Measurements from ENCODE around the gene MYL7. TPM values are rescaled to one million over a fixed set of nuclear protein-coding genes. Genes with fewer than 3 reads are reported as not detected.

Gene MYL7
- total RNA-seq, 1 donor from 2014 or later = 11.4 TPM

GRCh38 chr7:44187636-44188416 is 46.7 kb upstream of the MYL7 start:
- Mint-ChIP-seq H3K9me3 (peaks cover 4% of the 10 kb centered on the region), H3K4me3 (no peak overlapping the region), H3K36me3 (no peaks in the 10 kb centered on the region), H3K27ac (no peak overlapping the region), H3K4me1 (no peaks in the 10 kb centered on the region), H3K27me3 (ENCODE audit: low read depth) (peaks cover 26% of the 10 kb centered on the region)
- DNase-seq (ENCODE audit: low spot score in 2 of 2, unreplicated experiment in 2 of 2) = peak in 1 of 2 experiments; percentile 34
- TF ChIP-seq CTCF (IDR thresholded peaks at IDR 0.05; ENCODE audit: unreplicated experiment) = no peak

GRCh38 chr7:44186736-44187135 is 45.6 kb upstream of the MYL7 start:
- Mint-ChIP-seq H3K9me3 (peaks cover 11% of the 10 kb centered on the region), H3K27me3 (ENCODE audit: low read depth) (peaks cover 25% of the 10 kb centered on the region), H3K36me3 (no peaks in the 10 kb centered on the region), H3K4me1 (no peaks in the 10 kb centered on the region), H3K27ac (no peak overlapping the region), H3K4me3 (no peak overlapping the region)
- no peak for TF ChIP-seq CTCF (IDR thresholded peaks at IDR 0.05; ENCODE audit: unreplicated experiment)
- DNase-seq (ENCODE audit: low spot score in 2 of 2, unreplicated experiment in 2 of 2) = no peak

- Mint-ChIP-seq H3K4me1 (no peaks in the 10 kb centered on the region), H3K4me3 (no peak overlapping the region), H3K27ac (no peak overlapping the region), H3K9me3 (peaks cover 11% of the 10 kb centered on the region), H3K36me3 (no peaks in the 10 kb centered on the region), H3K27me3 (ENCODE audit: low read depth) (peaks cover 17% of the 10 kb centered on the region)
- DNase-seq (ENCODE audit: low spot score in 2 of 2, unreplicated experiment in 2 of 2) = no peak
- TF ChIP-seq CTCF (IDR thresholded peaks at IDR 0.05; ENCODE audit: unreplicated experiment) = no peak
Observed at GRCh38 chr7:44185729-44186128, 44.6 kb upstream of the MYL7 start.

- Mint-ChIP-seq H3K27me3 (ENCODE audit: low read depth) (peaks cover 12% of the 10 kb centered on the region), H3K36me3 (no peaks in the 10 kb centered on the region), H3K4me1 (no peaks in the 10 kb centered on the region), H3K27ac (no peak overlapping the region), H3K4me3 (no peak overlapping the region), H3K9me3 (peaks cover 11% of the 10 kb centered on the region)
- no peak for DNase-seq (ENCODE audit: low spot score in 2 of 2, unreplicated experiment in 2 of 2)
- TF ChIP-seq CTCF (IDR thresholded peaks at IDR 0.05; ENCODE audit: unreplicated experiment) = no peak
Observed at GRCh38 chr7:44184873-44185446, 43.8 kb upstream of the MYL7 start.

- Mint-ChIP-seq H3K4me3 (no peak overlapping the region), H3K4me1 (no peaks in the 10 kb centered on the region), H3K36me3 (no peaks in the 10 kb centered on the region), H3K9me3 (peaks cover 11% of the 10 kb centered on the region), H3K27ac (no peak overlapping the region), H3K27me3 (ENCODE audit: low read depth) (peaks cover 12% of the 10 kb centered on the region)
- no peak for TF ChIP-seq CTCF (IDR thresholded peaks at IDR 0.05; ENCODE audit: unreplicated experiment)
- DNase-seq (ENCODE audit: low spot score in 2 of 2, unreplicated experiment in 2 of 2) = no peak
Observed at GRCh38 chr7:44184206-44184872, 43.2 kb upstream of the MYL7 start.
